ENCODE data around the gene FOXJ1. TPM values are rescaled to one million over a fixed set of nuclear protein-coding genes. Genes with fewer than 3 reads are reported as not detected.

The FOXJ1 gene
- total and polyA plus RNA-seq, 2 of the 13 experiments (the other 11 are each of a cell fraction or from before 2014, with no cell fraction given), result 0.98 to 1.6 TPM

GRCh38 chr17:76174037-76174436, 33.0 kb upstream of the FOXJ1 start (continued):
- TF ChIP-seq, protein P1, sequence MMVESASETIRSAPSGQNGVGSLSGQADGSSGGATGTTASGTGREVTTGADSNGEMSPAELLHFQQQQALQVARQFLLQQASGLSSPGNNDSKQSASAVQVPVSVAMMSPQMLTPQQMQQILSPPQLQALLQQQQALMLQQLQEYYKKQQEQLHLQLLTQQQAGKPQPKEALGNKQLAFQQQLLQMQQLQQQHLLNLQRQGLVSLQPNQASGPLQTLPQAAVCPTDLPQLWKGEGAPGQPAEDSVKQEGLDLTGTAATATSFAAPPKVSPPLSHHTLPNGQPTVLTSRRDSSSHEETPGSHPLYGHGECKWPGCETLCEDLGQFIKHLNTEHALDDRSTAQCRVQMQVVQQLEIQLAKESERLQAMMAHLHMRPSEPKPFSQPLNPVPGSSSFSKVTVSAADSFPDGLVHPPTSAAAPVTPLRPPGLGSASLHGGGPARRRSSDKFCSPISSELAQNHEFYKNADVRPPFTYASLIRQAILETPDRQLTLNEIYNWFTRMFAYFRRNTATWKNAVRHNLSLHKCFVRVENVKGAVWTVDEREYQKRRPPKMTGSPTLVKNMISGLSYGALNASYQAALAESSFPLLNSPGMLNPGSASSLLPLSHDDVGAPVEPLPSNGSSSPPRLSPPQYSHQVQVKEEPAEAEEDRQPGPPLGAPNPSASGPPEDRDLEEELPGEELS (CRISPR knock-in tag; IDR thresholded peaks at IDR 0.05), result peak; percentile 76
- TF ChIP-seq DPF2 (CRISPR knock-in tag; IDR thresholded peaks at IDR 0.05; ENCODE audit: borderline replicate concordance, low read depth), result 0 out of 2 replicates have a peak, but pooled peaks have one; percentile 25
- TF ChIP-seq NFIC (IDR thresholded peaks at IDR 0.05; ENCODE audit: low read length), result peak; percentile 61; the same call in 1 of the 2 replicates
- 0 out of 2 replicates have a peak, but pooled peaks have one; percentile 38 for TF ChIP-seq ZNF777 (CRISPR knock-in tag; IDR thresholded peaks at IDR 0.05)
- TF ChIP-seq ZNF761 (CRISPR knock-in tag; conservative IDR thresholded peaks at IDR 0.05), result no peak
- TF ChIP-seq ZNF230 (CRISPR knock-in tag; IDR thresholded peaks at IDR 0.05), result no peak
- TF ChIP-seq HDAC6 (IDR thresholded peaks at IDR 0.05; ENCODE audit: low read depth, low read length), result no peak
- TF ChIP-seq ZNF709 (CRISPR knock-in tag; IDR thresholded peaks at IDR 0.05), result 0 out of 2 replicates have a peak, but pooled peaks have one; percentile 46
- TF ChIP-seq, protein P2, sequence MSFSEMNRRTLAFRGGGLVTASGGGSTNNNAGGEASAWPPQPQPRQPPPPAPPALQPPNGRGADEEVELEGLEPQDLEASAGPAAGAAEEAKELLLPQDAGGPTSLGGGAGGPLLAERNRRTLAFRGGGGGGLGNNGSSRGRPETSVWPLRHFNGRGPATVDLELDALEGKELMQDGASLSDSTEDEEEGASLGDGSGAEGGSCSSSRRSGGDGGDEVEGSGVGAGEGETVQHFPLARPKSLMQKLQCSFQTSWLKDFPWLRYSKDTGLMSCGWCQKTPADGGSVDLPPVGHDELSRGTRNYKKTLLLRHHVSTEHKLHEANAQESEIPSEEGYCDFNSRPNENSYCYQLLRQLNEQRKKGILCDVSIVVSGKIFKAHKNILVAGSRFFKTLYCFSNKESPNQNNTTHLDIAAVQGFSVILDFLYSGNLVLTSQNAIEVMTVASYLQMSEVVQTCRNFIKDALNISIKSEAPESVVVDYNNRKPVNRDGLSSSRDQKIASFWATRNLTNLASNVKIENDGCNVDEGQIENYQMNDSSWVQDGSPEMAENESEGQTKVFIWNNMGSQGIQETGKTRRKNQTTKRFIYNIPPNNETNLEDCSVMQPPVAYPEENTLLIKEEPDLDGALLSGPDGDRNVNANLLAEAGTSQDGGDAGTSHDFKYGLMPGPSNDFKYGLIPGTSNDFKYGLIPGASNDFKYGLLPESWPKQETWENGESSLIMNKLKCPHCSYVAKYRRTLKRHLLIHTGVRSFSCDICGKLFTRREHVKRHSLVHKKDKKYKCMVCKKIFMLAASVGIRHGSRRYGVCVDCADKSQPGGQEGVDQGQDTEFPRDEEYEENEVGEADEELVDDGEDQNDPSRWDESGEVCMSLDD (CRISPR knock-in tag; IDR thresholded peaks at IDR 0.05; ENCODE audit: borderline replicate concordance), result 0 out of 2 replicates have a peak, but pooled peaks have one; percentile 49
- TF ChIP-seq STAT6 (CRISPR knock-in tag; IDR thresholded peaks at IDR 0.05; ENCODE audit: borderline replicate concordance), result no peak
- TF ChIP-seq KLF15 (CRISPR knock-in tag; IDR thresholded peaks at IDR 0.05; ENCODE audit: borderline replicate concordance), result no peak
- TF ChIP-seq MEIS2 (CRISPR knock-in tag; IDR thresholded peaks at IDR 0.05), result peak; percentile 59; the same call in 1 of the 2 replicates
- TF ChIP-seq PTBP1 (IDR thresholded peaks at IDR 0.05; ENCODE audit: low read depth, low read length, poor library complexity, severe bottlenecking), result no peak
- TF ChIP-seq SMAD3 (CRISPR knock-in tag; IDR thresholded peaks at IDR 0.05), result peak; percentile 57; the same call in 1 of the 2 replicates
- peak; percentile 62; the same call in 1 of the 2 replicates for TF ChIP-seq UBTF (CRISPR knock-in tag; IDR thresholded peaks at IDR 0.05)
- TF ChIP-seq MIER3 (CRISPR knock-in tag; IDR thresholded peaks at IDR 0.05; ENCODE audit: borderline replicate concordance), result 0 out of 2 replicates have a peak, but pooled peaks have one; percentile 13
- 0 out of 2 replicates have a peak, but pooled peaks have one; percentile 26 for TF ChIP-seq ZNF124 (CRISPR knock-in tag; IDR thresholded peaks at IDR 0.05)
- TF ChIP-seq HMG20A (CRISPR knock-in tag; IDR thresholded peaks at IDR 0.05; ENCODE audit: borderline replicate concordance), result peak; percentile 67
- TF ChIP-seq ZSCAN9 (CRISPR knock-in tag; IDR thresholded peaks at IDR 0.05; ENCODE audit: borderline replicate concordance), result 0 out of 2 replicates have a peak, but pooled peaks have one; percentile 35
- 0 out of 2 replicates have a peak, but pooled peaks have one; percentile 32 for TF ChIP-seq MIXL1 (CRISPR knock-in tag; IDR thresholded peaks at IDR 0.05)
- TF ChIP-seq ZNF430 (CRISPR knock-in tag; IDR thresholded peaks at IDR 0.05), result 0 out of 2 replicates have a peak, but pooled peaks have one; percentile 48
